Measurements from ENCODE around the gene RAB11FIP3.
"Not testable (repeated sequence)": the region's sequence is repeated elsewhere in the genome, so short reads cannot be mapped to it uniquely, and the experiment has no call there.

RAB11FIP3 gene

GRCh38 chr16:496097-496886 lies 70.8 kb downstream of the RAB11FIP3 start:
- no peak for DNase-seq

- no peak for DNase-seq
Measured at GRCh38 chr16:497258-497657, 71.8 kb downstream of the RAB11FIP3 start.

- no peak for DNase-seq
Measured at GRCh38 chr16:499924-500323, 74.5 kb downstream of the RAB11FIP3 start.

- DNase-seq, result no peak
Measured at GRCh38 chr16:500709-501108, 75.3 kb downstream of the RAB11FIP3 start.

- DNase-seq, result no peak
Measured at GRCh38 chr16:502179-502943, 76.9 kb downstream of the RAB11FIP3 start.

GRCh38 chr16:503150-504071 lies 78.0 kb downstream of the RAB11FIP3 start:
- DNase-seq, result no peak

- no peak for DNase-seq
Measured at GRCh38 chr16:505479-506245, 80.2 kb downstream of the RAB11FIP3 start.

- DNase-seq, result no peak
Measured at GRCh38 chr16:506246-506546, 80.7 kb downstream of the RAB11FIP3 start.

- not testable (repeated sequence) for DNase-seq
Measured at GRCh38 chr16:507527-507926, 82.1 kb downstream of the RAB11FIP3 start.

GRCh38 chr16:507996-508395 lies 82.5 kb downstream of the RAB11FIP3 start:
- DNase-seq, result no peak

GRCh38 chr16:508884-509736 lies 83.7 kb downstream of the RAB11FIP3 start:
- no peak for DNase-seq

GRCh38 chr16:510066-510825 lies 84.8 kb downstream of the RAB11FIP3 start:
- no peak for DNase-seq

- no peak for DNase-seq
Measured at GRCh38 chr16:512802-513201, 87.4 kb downstream of the RAB11FIP3 start.

- DNase-seq, result no peak
Measured at GRCh38 chr16:513950-514349, 88.5 kb downstream of the RAB11FIP3 start.

GRCh38 chr16:515175-515938 lies 89.9 kb downstream of the RAB11FIP3 start:
- no peak for DNase-seq

- DNase-seq, result no peak
Measured at GRCh38 chr16:515939-516226, 90.4 kb downstream of the RAB11FIP3 start.

- DNase-seq, result no peak
Measured at GRCh38 chr16:516301-516700, 90.9 kb downstream of the RAB11FIP3 start.

GRCh38 chr16:518858-519257 lies 93.4 kb downstream of the RAB11FIP3 start:
- no peak for DNase-seq

GRCh38 chr16:519425-519824 lies 94.0 kb downstream of the RAB11FIP3 start:
- no peak for DNase-seq

Data from stimulated activated CD4-positive, alpha-beta T cell treated with anti-CD3 and anti-CD28 coated beads, Interleukin-15, amount 100 ng/mL, for 24 hours (primary cell).